SK-N-SH (cell line): ENCODE measurements around the gene LYZL2. TPM values are rescaled to one million over a fixed set of nuclear protein-coding genes. Genes with fewer than 3 reads are reported as not detected.
"Not testable (repeated sequence)": the region's sequence is repeated elsewhere in the genome, so short reads cannot be mapped to it uniquely, and the experiment has no call there.

Experiments
- CTCF ChIA-PET: fragments of 300-600, 350-600 bp; formaldehyde crosslinking; extraction: SDS; loops from one replicate; lab custom pipeline; 2021; lab: Yijun Ruan, JAX
- POLR2A ChIA-PET: fragments of 350-600 bp; sonication (Branson Sonifier 250); formaldehyde crosslinking; extraction: SDS; loops from one replicate; lab custom pipeline; 2020; ENCODE audit warnings: antibody characterized with exemption, inconsistent platforms; lab: Yijun Ruan, JAX
- DNase-seq: peaks from one replicate; pipeline ENCODE4 v3.0.0; 2012
- H2AFZ ChIP-seq: fragments of 200-600 bp; sonication (generic); 2 replicates; pipeline ENCODE4 v1.8.1; 2016; ENCODE audit warnings: antibody characterized with exemption, mild to moderate bottlenecking, low read depth
- H3F3A ChIP-seq: fragments of 200-600 bp; sonication (generic); replicated peaks from 2 replicates; pipeline ENCODE3; 2016; ENCODE audit warnings: antibody characterized with exemption, mild to moderate bottlenecking; ENCODE audit not compliant: insufficient read depth
- H3K27ac ChIP-seq, 2 experiments: fragments of 200-500 bp in 1 of 2; fragments of 200-600 bp in 1 of 2; sonication (Bioruptor generic) in 1 of 2; sonication (generic), shearing (Covaris generic) in 1 of 2; 2 replicates each; pipeline versions ENCODE4 v1.5.1 to v1.6.1; 2014 to 2016; ENCODE audit warnings: low read depth in 2 of 2, inconsistent platforms in 1 of 2, low read length in 1 of 2, mild to moderate bottlenecking in 1 of 2, mixed read lengths in 1 of 2
- H3K27me3 ChIP-seq: fragments of 200-600 bp; sonication (generic), shearing (Covaris generic); 2 replicates; pipeline ENCODE4 v1.6.1; 2016; ENCODE audit warnings: mixed run types; ENCODE audit not compliant: insufficient read depth
- H3K36me3 ChIP-seq, 2 experiments: fragments of 200-500 bp in 1 of 2; fragments of 200-600 bp in 1 of 2; sonication (Bioruptor generic) in 1 of 2; sonication (generic) in 1 of 2; replicated peaks in 1 of 2; 2 replicates each; pipeline versions ENCODE3 to v1.5.1; 2014 to 2016; ENCODE audit warnings: low read length in 1 of 2, mild to moderate bottlenecking in 1 of 2; ENCODE audit not compliant: insufficient read depth in 2 of 2, control insufficient read depth in 1 of 2
- H3K4me1 ChIP-seq, 2 experiments: fragments of 200-500 bp in 1 of 2; fragments of 200-600 bp in 1 of 2; sonication (Bioruptor generic) in 1 of 2; sonication (generic), shearing (Covaris generic) in 1 of 2; 2 replicates each; pipeline versions ENCODE4 v1.5.1 to v1.6.1; 2014 to 2016; ENCODE audit warnings: low read depth in 1 of 2, low read length in 1 of 2, mixed run types in 1 of 2; ENCODE audit not compliant: insufficient read depth in 2 of 2, control insufficient read depth in 1 of 2
- H3K4me2 ChIP-seq: fragments of 200-600 bp; sonication (generic), shearing (Covaris generic); 2 replicates; pipeline ENCODE4 v1.6.1; 2017; ENCODE audit warnings: mixed run types
- H3K4me3 ChIP-seq, 2 experiments: fragments of 200-500 bp in 1 of 2; fragments of 200-600 bp in 1 of 2; sonication (Bioruptor generic) in 1 of 2; sonication (generic), shearing (Covaris generic) in 1 of 2; 2 replicates each; pipeline versions ENCODE4 v1.5.1 to v1.8.1; 2014 to 2016; ENCODE audit warnings: low read depth in 2 of 2, inconsistent platforms in 1 of 2, low read length in 1 of 2, mild to moderate bottlenecking in 1 of 2, mixed read lengths in 1 of 2, moderate library complexity in 1 of 2
- H3K79me2 ChIP-seq: fragments of 200-600 bp; sonication (generic); 2 replicates; pipeline ENCODE4 v1.8.1; 2017; ENCODE audit warnings: mild to moderate bottlenecking; ENCODE audit not compliant: insufficient read depth
- H3K9ac ChIP-seq: fragments of 200-600 bp; sonication (generic); 2 replicates; pipeline ENCODE4 v1.6.1; 2017; ENCODE audit warnings: mixed run types
- H3K9me2 ChIP-seq: fragments of 200-600 bp; sonication (generic); 2 replicates; pipeline ENCODE4 v1.6.1; 2017; ENCODE audit warnings: mixed run types
- H3K9me3 ChIP-seq: fragments of 200-600 bp; sonication (generic); 2 replicates; pipeline ENCODE4 v1.6.1; 2017; ENCODE audit warnings: mixed run types, mild to moderate bottlenecking, moderate library complexity
- H4K20me1 ChIP-seq: fragments of 200-600 bp; sonication (generic); 2 replicates; pipeline ENCODE4 v1.6.1; 2017; ENCODE audit warnings: mild to moderate bottlenecking, mixed run types; ENCODE audit not compliant: insufficient read depth
- ELF1 ChIP-seq: IDR thresholded peaks from 2 replicates; pipeline ENCODE4 v1.4.0; 2012
- RAD21 ChIP-seq: IDR thresholded peaks from 2 replicates; pipeline ENCODE4 v1.6.1; 2012; ENCODE audit warnings: mild to moderate bottlenecking, low read length
- SMC3 ChIP-seq: IDR thresholded peaks from 2 replicates; pipeline ENCODE4 v1.6.1; 2012; ENCODE audit warnings: low read depth, low read length, improper control_type of control experiment
- WGBS: methylation state at CpG from one replicate; pipeline ENCODE4 v1.1.6; 2017; ENCODE audit warnings: low lambda C conversion rate; 5-methylcytosine and 5-hydroxymethylcytosine counted together
- polyA plus RNA-seq, 3 experiments: library from polyadenylated mRNA; depleted of rRNA; stranded (reverse); fragments of >200 nt; gene quantifications; 2 replicates each; pipeline ENCODE4 v1.2.3, GENCODE V29; 2012
- TF ChIP-seq, protein P1 (sequence below): fragments of 200-600 bp; sonication (generic); IDR thresholded peaks from 2 replicates; pipeline ENCODE4 v1.6.1; 2017; ENCODE audit warnings: antibody characterized with exemption, mild to moderate bottlenecking, moderate library complexity

The LYZL2 gene
- polyA plus RNA-seq, 1 of the 3 experiments (the other 2 are of a cell fraction): not detected

- CTCF ChIA-PET: interaction anchor here (1.0 to 3.7 kb wide), 5 partner anchors 9 to 37 kb away, joined by 3 to 24 read pairs (median 6); no protein-coding TSS in a partner anchor
- 86% methylated on average over 4 of the region's 4 CpGs for whole genome bisulfite sequencing
- H3K4me3 ChIP-seq, H4K20me1 ChIP-seq, H3K9me3 ChIP-seq, H3K79me2 ChIP-seq, H2AFZ ChIP-seq, H3F3A ChIP-seq, H3K4me1 ChIP-seq, DNase-seq, H3K4me2 ChIP-seq, H3K36me3 ChIP-seq, H3K9me2 ChIP-seq, POLR2A ChIA-PET, H3K9ac ChIP-seq, H3K27ac ChIP-seq, H3K27me3 ChIP-seq: not testable (repeated sequence)
Observed at GRCh38 chr10:30672338-30672737, 42.8 kb upstream of the LYZL2 start.

- no peak overlapping the region for H3K27ac ChIP-seq
- no peaks in the 10 kb centered on the region for H3K27me3 ChIP-seq
- H3F3A ChIP-seq: no peaks in the 10 kb centered on the region
- POLR2A ChIA-PET: no interaction called here
- no peaks in the 10 kb centered on the region for H3K36me3 ChIP-seq
- no peaks in the 10 kb centered on the region for H3K9me2 ChIP-seq
- peak overlapping the region; percentile 45; the same call in 1 of the 2 replicates for H3K4me2 ChIP-seq
- CTCF ChIA-PET: interaction anchor here (0.6 to 3.7 kb wide), 29 partner anchors 8 to 1531 kb away, joined by 3 to 24 read pairs (median 4); partner anchors contain the start of gene LYZL2
- H4K20me1 ChIP-seq: no peaks in the 10 kb centered on the region
- WGBS: 35% methylated on average over 11 of the region's 11 CpGs
- DNase-seq: peak; percentile 55
- H3K9me3 ChIP-seq: no peaks in the 10 kb centered on the region
- H3K9ac ChIP-seq: no peak overlapping the region; the same call in 1 of the 2 replicates
- peaks cover 0 to 5% of the 10 kb centered on the region in 2 experiments; a peak in 1 of 4 replicates for H3K4me1 ChIP-seq
- H3K4me3 ChIP-seq: peak overlapping the region; percentile 14 to 27; a peak in 2 of 4 replicates
- peak overlapping the region; percentile 41 for H2AFZ ChIP-seq
- TF ChIP-seq SMC3 (peak; percentile 46), ELF1 (no peak), RAD21 (peak; percentile 60)
- TF ChIP-seq, protein P1, sequence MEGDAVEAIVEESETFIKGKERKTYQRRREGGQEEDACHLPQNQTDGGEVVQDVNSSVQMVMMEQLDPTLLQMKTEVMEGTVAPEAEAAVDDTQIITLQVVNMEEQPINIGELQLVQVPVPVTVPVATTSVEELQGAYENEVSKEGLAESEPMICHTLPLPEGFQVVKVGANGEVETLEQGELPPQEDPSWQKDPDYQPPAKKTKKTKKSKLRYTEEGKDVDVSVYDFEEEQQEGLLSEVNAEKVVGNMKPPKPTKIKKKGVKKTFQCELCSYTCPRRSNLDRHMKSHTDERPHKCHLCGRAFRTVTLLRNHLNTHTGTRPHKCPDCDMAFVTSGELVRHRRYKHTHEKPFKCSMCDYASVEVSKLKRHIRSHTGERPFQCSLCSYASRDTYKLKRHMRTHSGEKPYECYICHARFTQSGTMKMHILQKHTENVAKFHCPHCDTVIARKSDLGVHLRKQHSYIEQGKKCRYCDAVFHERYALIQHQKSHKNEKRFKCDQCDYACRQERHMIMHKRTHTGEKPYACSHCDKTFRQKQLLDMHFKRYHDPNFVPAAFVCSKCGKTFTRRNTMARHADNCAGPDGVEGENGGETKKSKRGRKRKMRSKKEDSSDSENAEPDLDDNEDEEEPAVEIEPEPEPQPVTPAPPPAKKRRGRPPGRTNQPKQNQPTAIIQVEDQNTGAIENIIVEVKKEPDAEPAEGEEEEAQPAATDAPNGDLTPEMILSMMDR: peak; percentile 77
- no peaks in the 10 kb centered on the region for H3K79me2 ChIP-seq
Observed at GRCh38 chr10:30671026-30671616, 41.6 kb upstream of the LYZL2 start.

DNA sequence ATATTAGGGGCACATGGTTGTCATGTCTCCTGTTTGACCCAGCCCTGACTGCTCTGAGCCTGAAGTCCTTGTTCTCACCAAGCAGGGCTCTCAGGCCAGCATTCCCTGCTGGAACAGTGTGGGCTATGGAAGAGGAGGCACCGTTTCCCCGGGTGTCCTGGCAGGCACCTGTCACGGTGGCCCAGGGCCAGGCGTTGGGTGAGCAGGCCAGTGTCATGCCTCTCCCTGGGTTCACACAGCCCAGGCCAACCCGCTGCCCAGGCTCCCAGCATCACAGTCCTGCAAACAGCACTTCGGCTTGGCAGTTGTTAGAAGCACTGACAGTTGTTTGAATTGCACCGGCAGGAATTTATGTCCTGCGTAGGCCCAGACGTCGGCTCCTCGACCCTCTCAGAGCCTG lies 38.4 kb upstream of the LYZL2 start:
- DNase-seq, H3K27ac ChIP-seq, H3F3A ChIP-seq, H3K9ac ChIP-seq, H3K4me3 ChIP-seq, H3K4me1 ChIP-seq, H3K36me3 ChIP-seq, POLR2A ChIA-PET, H3K9me2 ChIP-seq, H4K20me1 ChIP-seq, H3K9me3 ChIP-seq, H2AFZ ChIP-seq, H3K4me2 ChIP-seq, H3K27me3 ChIP-seq, H3K79me2 ChIP-seq: not testable (repeated sequence)
- WGBS: 72% methylated on average over 11 of the region's 11 CpGs
- CTCF ChIA-PET: interaction anchor here (1.3 kb wide), 1 partner anchor 20 kb away, joined by 7 read pairs; no protein-coding TSS in a partner anchor

- H3K79me2 ChIP-seq, H4K20me1 ChIP-seq, H3F3A ChIP-seq, H3K27me3 ChIP-seq, H3K4me2 ChIP-seq, H3K27ac ChIP-seq, H3K36me3 ChIP-seq, H3K9ac ChIP-seq, H3K9me2 ChIP-seq, CTCF ChIA-PET, H3K4me3 ChIP-seq, H2AFZ ChIP-seq, H3K9me3 ChIP-seq, H3K4me1 ChIP-seq, DNase-seq, POLR2A ChIA-PET: not testable (repeated sequence)
- WGBS: 90% methylated on average over 5 of the region's 7 CpGs
Observed at GRCh38 chr10:30663403-30663802, 33.9 kb upstream of the LYZL2 start.
